SIG-M5 (cell line): ENCODE measurements around the gene DIS3L2.
"Not testable (repeated sequence)": the region's sequence is repeated elsewhere in the genome, so short reads cannot be mapped to it uniquely, and the experiment has no call there.

Experiments used
- DNase-seq: peaks from one replicate; lab custom pipeline; 2025; lab: John Stamatoyannopoulos, UW

The DIS3L2 gene

GRCh38 chr2:232334885-232335205 lies 373.3 kb downstream of the DIS3L2 start:
- not testable (repeated sequence) for DNase-seq

- not testable (repeated sequence) for DNase-seq
Measured at GRCh38 chr2:232335206-232335858, 373.8 kb downstream of the DIS3L2 start.

GRCh38 chr2:232335859-232336215 lies 374.3 kb downstream of the DIS3L2 start:
- DNase-seq = no peak

- no peak for DNase-seq
Measured at GRCh38 chr2:232336241-232336736, 374.8 kb downstream of the DIS3L2 start.

GRCh38 chr2:232336981-232337720 lies 375.6 kb downstream of the DIS3L2 start:
- no peak for DNase-seq

- DNase-seq = not testable (repeated sequence)
Measured at GRCh38 chr2:232338094-232338758, 376.7 kb downstream of the DIS3L2 start.

- DNase-seq = no peak
Measured at GRCh38 chr2:232338759-232339106, 377.2 kb downstream of the DIS3L2 start.

GRCh38 chr2:232339121-232340081 lies 377.9 kb downstream of the DIS3L2 start:
- no peak for DNase-seq

- no peak for DNase-seq
Measured at GRCh38 chr2:232340171-232340935, 378.8 kb downstream of the DIS3L2 start.

- no peak for DNase-seq
Measured at GRCh38 chr2:232341061-232341738, 379.7 kb downstream of the DIS3L2 start.

GRCh38 chr2:232341739-232342126 lies 380.2 kb downstream of the DIS3L2 start:
- DNase-seq = no peak

- DNase-seq = no peak
Measured at GRCh38 chr2:232342635-232343565, 381.4 kb downstream of the DIS3L2 start.

- no peak for DNase-seq
Measured at GRCh38 chr2:232343821-232344220, 382.3 kb downstream of the DIS3L2 start.

- no peak for DNase-seq
Measured at GRCh38 chr2:232345251-232345650, 383.7 kb downstream of the DIS3L2 start.

GRCh38 chr2:232347369-232347768 lies 385.9 kb downstream of the DIS3L2 start:
- no peak for DNase-seq

- DNase-seq = no peak
Measured at GRCh38 chr2:232348936-232349335, 387.4 kb downstream of the DIS3L2 start.

GRCh38 chr2:232349546-232349945 lies 388.0 kb downstream of the DIS3L2 start:
- DNase-seq = no peak

GRCh38 chr2:232349946-232350635 lies 388.6 kb downstream of the DIS3L2 start:
- no peak for DNase-seq
